Spleen (tissue), 7 donors: ENCODE data around the gene VANGL1.

ENCODE experiments used
- POLR2AphosphoS5 ChIP-seq, 3 donors: sonication (generic); formaldehyde crosslinking; IDR thresholded peaks; one replicate each; pipeline ENCODE4 v1.5.1; 2017; ENCODE audit warnings: antibody characterized with exemption in 3 of 3
- TF ChIP-seq, protein P1 (sequence below), 11 experiments: fragments of 200-600 bp in 7 of 11; fragments of 450-650 bp in 4 of 11; sonication (generic) in 4 of 11; IDR thresholded peaks in 8 of 11; conservative IDR thresholded peaks in 3 of 11; 1 replicate in 7 of 11; 2 replicates in 4 of 11; pipeline versions ENCODE4 v1.4.0 to v1.8.0; 2016 to 2021; ENCODE audit warnings: antibody characterized with exemption in 11 of 11, inconsistent platforms in 4 of 11, mild to moderate bottlenecking in 1 of 11
- donor health status: DM: no; HTN: no; CAD: no; lungs with moderate emphysema.
- donor health status: DM: no; HTN: no; CAD: no.
- donor health status: DM: no; HTN: no; CAD: no.

DNA sequence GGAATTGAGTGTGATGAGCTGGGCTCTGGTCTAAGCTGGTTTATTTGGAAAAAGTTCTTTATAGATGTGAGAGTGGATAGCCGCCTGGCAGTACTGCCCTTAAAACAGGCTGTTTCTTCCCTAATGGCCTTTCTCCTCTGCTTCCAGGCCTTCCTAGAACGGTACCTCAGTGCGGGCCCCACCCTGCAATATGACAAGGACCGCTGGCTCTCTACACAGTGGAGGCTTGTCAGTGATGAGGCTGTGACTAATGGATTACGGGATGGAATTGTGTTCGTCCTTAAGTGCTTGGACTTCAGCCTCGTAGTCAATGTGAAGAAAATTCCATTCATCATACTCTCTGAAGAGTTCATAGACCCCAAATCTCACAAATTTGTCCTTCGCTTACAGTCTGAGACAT lies 49.2 kb downstream of the VANGL1 start:
- TF ChIP-seq, protein P1, sequence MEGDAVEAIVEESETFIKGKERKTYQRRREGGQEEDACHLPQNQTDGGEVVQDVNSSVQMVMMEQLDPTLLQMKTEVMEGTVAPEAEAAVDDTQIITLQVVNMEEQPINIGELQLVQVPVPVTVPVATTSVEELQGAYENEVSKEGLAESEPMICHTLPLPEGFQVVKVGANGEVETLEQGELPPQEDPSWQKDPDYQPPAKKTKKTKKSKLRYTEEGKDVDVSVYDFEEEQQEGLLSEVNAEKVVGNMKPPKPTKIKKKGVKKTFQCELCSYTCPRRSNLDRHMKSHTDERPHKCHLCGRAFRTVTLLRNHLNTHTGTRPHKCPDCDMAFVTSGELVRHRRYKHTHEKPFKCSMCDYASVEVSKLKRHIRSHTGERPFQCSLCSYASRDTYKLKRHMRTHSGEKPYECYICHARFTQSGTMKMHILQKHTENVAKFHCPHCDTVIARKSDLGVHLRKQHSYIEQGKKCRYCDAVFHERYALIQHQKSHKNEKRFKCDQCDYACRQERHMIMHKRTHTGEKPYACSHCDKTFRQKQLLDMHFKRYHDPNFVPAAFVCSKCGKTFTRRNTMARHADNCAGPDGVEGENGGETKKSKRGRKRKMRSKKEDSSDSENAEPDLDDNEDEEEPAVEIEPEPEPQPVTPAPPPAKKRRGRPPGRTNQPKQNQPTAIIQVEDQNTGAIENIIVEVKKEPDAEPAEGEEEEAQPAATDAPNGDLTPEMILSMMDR (IDR thresholded peaks at IDR 0.05 in 8 of 11, conservative IDR thresholded peaks at IDR 0.05 in 3 of 11): no peak
- no peak for TF ChIP-seq POLR2AphosphoS5 (IDR thresholded peaks at IDR 0.05)
